Gastroesophageal sphincter (tissue), 4 donors: ENCODE data around the gene USP40. TPM values are rescaled to one million over a fixed set of nuclear protein-coding genes. Genes with fewer than 3 reads are reported as not detected.

Experiments used
- ATAC-seq: fragments of 150-250 bp; one replicate; pipeline ENCODE4 v1.9.1; 2016; ENCODE audit warnings: mild to moderate bottlenecking, moderate library complexity
- H3K27ac ChIP-seq, 4 donors: fragments of 200-600 bp; sonication (generic) in 3 of 4; 1 replicate in 3 of 4; 2 replicates in 1 of 4; pipeline ENCODE4 v1.5.1; 2016 to 2019
- H3K27me3 ChIP-seq: fragments of 200-600 bp; sonication (generic); one replicate; pipeline ENCODE4 v1.5.1; 2019
- H3K36me3 ChIP-seq, 2 donors: fragments of 200-600 bp; sonication (generic); one replicate each; pipeline ENCODE4 v1.5.1; 2019; ENCODE audit warnings: control low read depth in 1 of 2
- H3K4me1 ChIP-seq, 3 donors: fragments of 200-600 bp; sonication (generic); 1 replicate in 2 of 3; 2 replicates in 1 of 3; pipeline ENCODE4 v1.5.1; 2016 to 2019; ENCODE audit warnings: control low read depth in 2 of 3
- H3K4me3 ChIP-seq, 2 donors: fragments of 200-600 bp; sonication (generic); one replicate each; pipeline ENCODE4 v1.5.1; 2019; ENCODE audit warnings: mild to moderate bottlenecking in 1 of 2, moderate library complexity in 1 of 2
- H3K9me3 ChIP-seq, 3 donors: fragments of 200-600 bp; sonication (generic); one replicate each; pipeline ENCODE4 v1.5.1; 2017 to 2019; ENCODE audit warnings: control low read depth in 2 of 3
- CTCF ChIP-seq, 4 experiments: fragments of 200-600 bp in 2 of 4; fragments of 450-650 bp in 2 of 4; sonication (generic) in 1 of 4; IDR thresholded peaks; one replicate each; pipeline ENCODE4 v1.5.1; 2017 to 2019; ENCODE audit warnings: antibody characterized with exemption in 4 of 4, mild to moderate bottlenecking in 2 of 4, moderate library complexity in 2 of 4
- EP300 ChIP-seq: sonication (generic); formaldehyde crosslinking; IDR thresholded peaks from one replicate; pipeline ENCODE4 v1.6.1; 2017; ENCODE audit warnings: antibody characterized with exemption, mild to moderate bottlenecking
- POLR2A ChIP-seq, 2 donors: fragments of 450-650 bp; IDR thresholded peaks; one replicate each; pipeline ENCODE4 v1.6.1; 2017; ENCODE audit warnings: antibody characterized with exemption in 2 of 2, mild to moderate bottlenecking in 2 of 2, moderate library complexity in 1 of 2
- POLR2AphosphoS5 ChIP-seq: sonication (generic); formaldehyde crosslinking; IDR thresholded peaks from one replicate; pipeline ENCODE4 v1.6.1; 2017; ENCODE audit warnings: antibody characterized with exemption
- WGBS, 2 donors: methylation state at CpG; one replicate each; pipeline ENCODE4 v1.1.5; 2018; ENCODE audit warnings: low coverage in 1 of 2; 5-methylcytosine and 5-hydroxymethylcytosine counted together
- total RNA-seq, 4 donors: library from RNA; depleted of rRNA; stranded (reverse); fragments of >200 nt; gene quantifications; one replicate each; pipeline ENCODE4 v1.1.0, GENCODE V29; 2016

The USP40 gene
- total RNA-seq, 4 donors from 2014 or later: 13.5 to 52.6 (median 18.2) TPM

GRCh38 chr2:233456934-233457333, 109.6 kb downstream of the USP40 start:
- WGBS, 2 donors: 67% methylated on average over 2 of the region's 5 CpGs; no CpG with 5 or more reads in 1 of the 2 donors
- Histone ChIP-seq H3K4me1 (no peaks in the 10 kb centered on the region), H3K36me3 (peaks cover 0 to 100% of the 10 kb centered on the region in 2 donors), H3K27me3 (no peaks in the 10 kb centered on the region), H3K9me3 (no peaks in the 10 kb centered on the region), H3K4me3 (no peak overlapping the region), H3K27ac (no peak overlapping the region)
- ATAC-seq: no peak
- TF ChIP-seq CTCF (IDR thresholded peaks at IDR 0.05): no peak
- TF ChIP-seq EP300: no peak
- TF ChIP-seq POLR2A (IDR thresholded peaks at IDR 0.05): no peak
- no peak for TF ChIP-seq POLR2AphosphoS5

- ATAC-seq: no peak
- H3K36me3 ChIP-seq: peaks cover 0 to 100% of the 10 kb centered on the region in 2 donors
- H3K27me3 ChIP-seq: no peaks in the 10 kb centered on the region
- H3K4me1 ChIP-seq: no peaks in the 10 kb centered on the region
- no peak overlapping the region for H3K4me3 ChIP-seq
- 87 to 92% methylated on average over 9 to 11 of the region's 11 CpGs for WGBS, 2 donors
- no peak for TF ChIP-seq POLR2A (IDR thresholded peaks at IDR 0.05)
- no peak for TF ChIP-seq POLR2AphosphoS5
- no peak for TF ChIP-seq EP300
- TF ChIP-seq CTCF (IDR thresholded peaks at IDR 0.05): no peak
- H3K27ac ChIP-seq: no peak overlapping the region
- H3K9me3 ChIP-seq: no peaks in the 10 kb centered on the region
Observed at GRCh38 chr2:233456111-233456510, 110.5 kb downstream of the USP40 start.

GRCh38 chr2:233455491-233455890, 111.1 kb downstream of the USP40 start:
- peaks cover 0 to 100% of the 10 kb centered on the region in 2 donors for H3K36me3 ChIP-seq

GRCh38 chr2:233455006-233455405, 111.6 kb downstream of the USP40 start:
- Histone ChIP-seq H3K27me3 (no peaks in the 10 kb centered on the region), H3K36me3 (peaks cover 0 to 100% of the 10 kb centered on the region in 2 donors), H3K4me3 (no peak overlapping the region), H3K4me1 (no peaks in the 10 kb centered on the region), H3K9me3 (no peaks in the 10 kb centered on the region), H3K27ac (no peak overlapping the region)
- WGBS, 2 donors: 95 to 100% methylated on average over 1 to 5 of the region's 11 CpGs
- no peak for ATAC-seq
- TF ChIP-seq EP300 (no peak), POLR2A (IDR thresholded peaks at IDR 0.05) (no peak), CTCF (IDR thresholded peaks at IDR 0.05) (no peak), POLR2AphosphoS5 (no peak)

More at GRCh38 chr2:233455491-233455890, 111.1 kb downstream of the USP40 start:
- no peak overlapping the region for H3K4me3 ChIP-seq
- H3K27ac ChIP-seq: no peak overlapping the region
- no peaks in the 10 kb centered on the region for H3K9me3 ChIP-seq
- WGBS, 2 donors: 100% methylated on average over 1 of the region's 7 CpGs; no CpG with 5 or more reads in 1 of the 2 donors
- ATAC-seq: no peak
- H3K4me1 ChIP-seq: no peaks in the 10 kb centered on the region
- TF ChIP-seq POLR2AphosphoS5 (no peak), EP300 (no peak), CTCF (IDR thresholded peaks at IDR 0.05) (no peak), POLR2A (IDR thresholded peaks at IDR 0.05) (no peak)
- no peaks in the 10 kb centered on the region for H3K27me3 ChIP-seq

GRCh38 chr2:233453916-233454315, 112.7 kb downstream of the USP40 start:
- no peak for ATAC-seq
- Histone ChIP-seq H3K4me3 (no peak overlapping the region), H3K27ac (no peak overlapping the region), H3K4me1 (peaks cover 0 to 4% (median 0%) of the 10 kb centered on the region in 3 donors), H3K36me3 (peaks cover 0 to 100% of the 10 kb centered on the region in 2 donors), H3K27me3 (no peaks in the 10 kb centered on the region), H3K9me3 (no peaks in the 10 kb centered on the region)
- TF ChIP-seq EP300 (no peak), CTCF (IDR thresholded peaks at IDR 0.05) (no peak), POLR2A (IDR thresholded peaks at IDR 0.05) (no peak), POLR2AphosphoS5 (no peak)
- WGBS, 2 donors: 77 to 94% methylated on average over 5 to 8 of the region's 8 CpGs
